Transverse colon (tissue), 4 donors: Measurements from ENCODE around the gene BCAP29. TPM values are rescaled to one million over a fixed set of nuclear protein-coding genes. Genes with fewer than 3 reads are reported as not detected.

Experiments used
- DNase-seq: peaks from one replicate; pipeline ENCODE4 v3.0.0-alpha.2; 2019
- H3K27ac ChIP-seq, 4 donors: fragments of 200-600 bp; sonication (generic); 2 replicates each; pipeline ENCODE4 v1.5.1; 2016 to 2018; ENCODE audit warnings: inconsistent platforms in 4 of 4
- H3K27me3 ChIP-seq: fragments of 200-600 bp; sonication (generic); 2 replicates; pipeline ENCODE4 v1.5.1; 2017; ENCODE audit warnings: inconsistent platforms
- H3K36me3 ChIP-seq, 4 donors: fragments of 200-600 bp; sonication (generic); 2 replicates each; pipeline ENCODE4 v1.5.1; 2017 to 2019; ENCODE audit warnings: inconsistent platforms in 4 of 4
- H3K4me1 ChIP-seq, 4 donors: fragments of 200-600 bp; sonication (generic); 2 replicates each; pipeline ENCODE4 v1.5.1; 2017 to 2020; ENCODE audit warnings: inconsistent platforms in 4 of 4
- H3K4me3 ChIP-seq, 4 donors: fragments of 200-600 bp; sonication (generic); 1 replicate in 1 of 4; 2 replicates in 3 of 4; pipeline versions ENCODE4 v1.5.1 to v1.6.1; 2017 to 2019; ENCODE audit warnings: inconsistent platforms in 4 of 4
- H3K9me3 ChIP-seq, 2 donors: fragments of 200-600 bp; sonication (generic); 2 replicates each; pipeline ENCODE4 v1.5.1; 2017 to 2019; ENCODE audit warnings: inconsistent platforms in 2 of 2
- CTCF ChIP-seq, 5 experiments: fragments of 200-600 bp in 3 of 5; fragments of 450-650 bp in 2 of 5; sonication (generic) in 3 of 5; IDR thresholded peaks; 1 replicate in 2 of 5; 2 replicates in 3 of 5; pipeline ENCODE4 v1.5.1; 2016 to 2017; ENCODE audit warnings: antibody characterized with exemption in 5 of 5, inconsistent platforms in 3 of 5, mild to moderate bottlenecking in 2 of 5, moderate library complexity in 1 of 5
- EP300 ChIP-seq: sonication (generic); formaldehyde crosslinking; IDR thresholded peaks from one replicate; pipeline ENCODE4 v1.6.1; 2017; ENCODE audit warnings: antibody characterized with exemption, low read depth
- POLR2A ChIP-seq: fragments of 450-650 bp; IDR thresholded peaks from one replicate; pipeline ENCODE4 v1.6.1; 2016; ENCODE audit warnings: antibody characterized with exemption, mild to moderate bottlenecking, moderate library complexity
- POLR2AphosphoS5 ChIP-seq, 3 donors: sonication (generic); formaldehyde crosslinking; IDR thresholded peaks; one replicate each; pipeline ENCODE4 v1.6.1; 2016; ENCODE audit warnings: antibody characterized with exemption in 3 of 3
- WGBS, 2 donors: methylation state at CpG; one replicate each; pipeline ENCODE4 v1.1.5; 2018; ENCODE audit warnings: low coverage in 1 of 2; 5-methylcytosine and 5-hydroxymethylcytosine counted together
- in situ Hi-C, 4 donors: fragments of 200-750 bp; cut with MboI; loops; one replicate each; pipeline versions ENCODE4 v1.15.0 to v1.15.1; 2017; ENCODE audit warnings: low sequenced_read_pairs in 3 of 4, low pct_ligation_motif_present in 1 of 4, low pct_unique_long_range_greater_than_20kb in 1 of 4
- intact Hi-C: fragments of 100-400 bp; cut with DNase I; formaldehyde crosslinking; loops from one replicate; pipeline ENCODE4 v1.15.1; 2023; ENCODE audit warnings: low total_unique reads
- total RNA-seq, 4 donors: library from RNA; depleted of rRNA; stranded (reverse); fragments of >200 nt; gene quantifications; one replicate each; pipeline ENCODE4 v1.1.0, GENCODE V29; 2016

Gene BCAP29
- total RNA-seq, 4 donors from 2014 or later = 8.6 to 96.5 (median 73.1) TPM

GRCh38 chr7:107641676-107642075 is 61.6 kb downstream of the BCAP29 start:
- Histone ChIP-seq H3K9me3 (no peaks in the 10 kb centered on the region), H3K4me3 (no peak overlapping the region), H3K36me3 (no peaks in the 10 kb centered on the region), H3K4me1 (peaks cover 0 to 10% (median 0%) of the 10 kb centered on the region in 4 donors), H3K27ac (no peak overlapping the region), H3K27me3 (no peaks in the 10 kb centered on the region)
- in situ Hi-C loops = no loop called here
- intact Hi-C loops = loop anchor here (5.0 kb wide), 1 partner anchor 614 kb away; no protein-coding TSS in a partner anchor
- WGBS, 2 donors = 67 to 70% methylated on average over 1 of the region's 1 CpG
- TF ChIP-seq POLR2A (no peak), EP300 (no peak), POLR2AphosphoS5 (IDR thresholded peaks at IDR 0.05) (no peak), CTCF (IDR thresholded peaks at IDR 0.05) (no peak)
- no peak for DNase-seq

- Histone ChIP-seq H3K4me3 (no peak overlapping the region), H3K36me3 (no peaks in the 10 kb centered on the region), H3K27ac (no peak overlapping the region), H3K9me3 (no peaks in the 10 kb centered on the region), H3K4me1 (peaks cover 0 to 10% (median 0%) of the 10 kb centered on the region in 4 donors), H3K27me3 (no peaks in the 10 kb centered on the region)
- no peak for DNase-seq
- 43 to 96% methylated on average over 1 to 4 of the region's 4 CpGs for WGBS, 2 donors
- in situ Hi-C loops = no loop called here
- intact Hi-C loops = loop anchor here (5.0 kb wide), 1 partner anchor 615 kb away; no protein-coding TSS in a partner anchor
- TF ChIP-seq EP300 (no peak), POLR2AphosphoS5 (IDR thresholded peaks at IDR 0.05) (no peak), POLR2A (no peak), CTCF (IDR thresholded peaks at IDR 0.05) (no peak)
These were observed 62.5 kb downstream of the BCAP29 start for GRCh38 chr7:107642501-107642900.

- no peaks in the 10 kb centered on the region for H3K27me3 ChIP-seq
- 73 to 78% methylated on average over 1 of the region's 1 CpG for WGBS, 2 donors
- no peak for DNase-seq
These were observed 63.4 kb downstream of the BCAP29 start for GRCh38 chr7:107643407-107643806.

GRCh38 chr7:107643938-107644308 is 63.9 kb downstream of the BCAP29 start:
- in situ Hi-C loops (no loop called here), intact Hi-C loops (loop anchor here (5.0 kb wide), 1 partner anchor 617 kb away; no protein-coding TSS in a partner anchor)
- H3K4me3 ChIP-seq = no peak overlapping the region
- no peaks in the 10 kb centered on the region for H3K9me3 ChIP-seq
- H3K4me1 ChIP-seq = peaks cover 0 to 10% (median 0%) of the 10 kb centered on the region in 4 donors
- TF ChIP-seq POLR2AphosphoS5 (IDR thresholded peaks at IDR 0.05) (no peak), EP300 (no peak), CTCF (IDR thresholded peaks at IDR 0.05) (no peak), POLR2A (no peak)
- H3K27me3 ChIP-seq = no peaks in the 10 kb centered on the region
- 60 to 82% methylated on average over 1 of the region's 1 CpG for WGBS, 2 donors
- no peaks in the 10 kb centered on the region for H3K36me3 ChIP-seq
- no peak for DNase-seq
- H3K27ac ChIP-seq = no peak overlapping the region

More at GRCh38 chr7:107643407-107643806, 63.4 kb downstream of the BCAP29 start:
- Histone ChIP-seq H3K36me3 (no peaks in the 10 kb centered on the region), H3K4me1 (peaks cover 0 to 10% (median 0%) of the 10 kb centered on the region in 4 donors), H3K27ac (no peak overlapping the region), H3K9me3 (no peaks in the 10 kb centered on the region), H3K4me3 (no peak overlapping the region)
- in situ Hi-C loops = no loop called here
- no peak for TF ChIP-seq EP300
- TF ChIP-seq POLR2AphosphoS5 (IDR thresholded peaks at IDR 0.05) = no peak
- no peak for TF ChIP-seq POLR2A
- TF ChIP-seq CTCF (IDR thresholded peaks at IDR 0.05) = no peak
- intact Hi-C loops = loop anchor here (5.0 kb wide), 1 partner anchor 616 kb away; no protein-coding TSS in a partner anchor
